GM12873 (cell line): ENCODE results near the gene TBCB.

Experiments
- CTCF ChIP-seq: IDR thresholded peaks from 2 replicates; pipeline ENCODE4 v1.5.1; 2012; ENCODE audit warnings: low read depth, mild to moderate bottlenecking, moderate library complexity, low read length, control low read depth; ENCODE audit not compliant: insufficient read depth; ENCODE audit errors: missing control alignments

Gene TBCB, protein sequence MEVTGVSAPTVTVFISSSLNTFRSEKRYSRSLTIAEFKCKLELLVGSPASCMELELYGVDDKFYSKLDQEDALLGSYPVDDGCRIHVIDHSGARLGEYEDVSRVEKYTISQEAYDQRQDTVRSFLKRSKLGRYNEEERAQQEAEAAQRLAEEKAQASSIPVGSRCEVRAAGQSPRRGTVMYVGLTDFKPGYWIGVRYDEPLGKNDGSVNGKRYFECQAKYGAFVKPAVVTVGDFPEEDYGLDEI

DNA sequence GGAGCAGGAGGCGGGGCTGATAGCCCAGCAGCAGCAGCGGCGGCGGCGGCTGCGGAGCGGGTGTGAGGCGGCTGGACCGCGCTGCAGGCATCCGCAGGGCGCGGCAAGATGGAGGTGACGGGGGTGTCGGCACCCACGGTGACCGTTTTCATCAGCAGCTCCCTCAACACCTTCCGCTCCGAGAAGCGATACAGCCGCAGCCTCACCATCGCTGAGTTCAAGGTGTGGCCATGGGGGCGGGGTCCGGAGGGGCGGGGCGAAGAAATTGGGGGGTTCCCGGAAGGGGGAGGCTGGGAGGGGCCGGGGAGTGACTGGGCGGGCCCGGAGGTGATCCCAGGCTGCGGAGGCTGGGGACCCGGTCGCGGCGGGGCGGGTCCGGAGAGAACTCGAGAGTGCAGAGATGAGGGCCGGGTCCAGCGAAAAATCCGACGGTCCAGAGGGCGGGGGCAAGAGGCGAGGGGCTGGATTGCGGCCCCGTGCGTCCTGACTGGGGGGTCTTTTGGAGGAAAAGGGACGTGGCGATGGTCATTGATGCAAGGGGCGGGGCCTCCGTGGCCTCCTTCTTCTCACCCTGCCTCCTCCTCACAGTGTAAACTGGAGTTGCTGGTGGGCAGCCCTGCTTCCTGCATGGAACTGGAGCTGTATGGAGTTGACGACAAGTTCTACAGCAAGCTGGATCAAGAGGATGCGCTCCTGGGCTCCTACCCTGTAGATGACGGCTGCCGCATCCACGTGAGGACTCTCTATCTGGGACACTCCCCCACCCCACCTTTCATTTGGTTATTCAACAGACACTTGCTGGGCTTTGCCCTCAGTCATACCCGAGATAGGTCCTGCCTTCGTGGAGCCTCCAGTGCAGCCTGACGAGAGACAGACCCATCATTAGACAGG, at the start of gene TBCB:
TSS of gene TBCB (plus strand) at position 16 of the 891 bp plus-strand sequence. CDS start at position 109, 93 bp downstream.
- no peak for TF ChIP-seq CTCF

DNA sequence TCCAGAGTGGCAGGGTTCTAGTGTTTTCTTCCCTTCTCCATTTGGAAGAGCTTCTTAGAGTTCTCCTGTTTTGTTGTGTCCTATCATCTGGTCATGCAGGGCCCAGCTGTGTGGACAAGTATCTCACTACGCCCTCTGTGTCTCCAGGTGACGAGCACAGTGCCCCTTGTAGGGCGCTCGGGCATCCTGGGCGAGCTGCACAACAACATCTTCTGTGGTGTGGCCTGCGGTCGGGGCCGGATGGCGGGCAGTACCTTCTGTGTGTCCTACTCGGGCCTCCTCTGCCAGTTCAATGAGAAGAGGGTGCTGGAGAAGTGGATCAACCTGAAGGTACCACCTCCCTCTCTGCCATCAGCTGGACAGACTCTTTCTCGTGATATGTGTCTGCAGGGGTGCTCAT, 47.6 kb upstream of the TBCB start:
- TF ChIP-seq CTCF: no peak

DNA sequence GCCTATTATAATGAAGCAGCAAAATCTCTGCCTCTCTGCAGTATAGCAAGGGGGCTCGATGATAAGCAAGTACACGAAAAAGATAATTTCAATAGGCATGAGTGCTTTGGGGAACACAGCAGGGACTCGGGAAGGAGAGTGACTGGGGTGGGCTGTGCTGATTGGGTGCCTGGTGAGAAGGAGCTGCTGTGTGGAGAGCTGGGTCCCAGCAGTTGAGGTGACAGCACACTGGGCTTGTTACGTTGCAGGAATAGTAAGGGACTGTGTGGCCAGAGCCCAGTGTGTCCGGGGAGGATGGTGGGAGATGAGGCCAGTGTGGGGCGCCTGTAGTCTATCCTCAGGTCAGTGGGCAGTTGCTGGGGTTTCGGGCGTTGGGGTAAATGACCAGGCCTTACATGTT, 43.2 kb upstream of the TBCB start:
- no peak for TF ChIP-seq CTCF

DNA sequence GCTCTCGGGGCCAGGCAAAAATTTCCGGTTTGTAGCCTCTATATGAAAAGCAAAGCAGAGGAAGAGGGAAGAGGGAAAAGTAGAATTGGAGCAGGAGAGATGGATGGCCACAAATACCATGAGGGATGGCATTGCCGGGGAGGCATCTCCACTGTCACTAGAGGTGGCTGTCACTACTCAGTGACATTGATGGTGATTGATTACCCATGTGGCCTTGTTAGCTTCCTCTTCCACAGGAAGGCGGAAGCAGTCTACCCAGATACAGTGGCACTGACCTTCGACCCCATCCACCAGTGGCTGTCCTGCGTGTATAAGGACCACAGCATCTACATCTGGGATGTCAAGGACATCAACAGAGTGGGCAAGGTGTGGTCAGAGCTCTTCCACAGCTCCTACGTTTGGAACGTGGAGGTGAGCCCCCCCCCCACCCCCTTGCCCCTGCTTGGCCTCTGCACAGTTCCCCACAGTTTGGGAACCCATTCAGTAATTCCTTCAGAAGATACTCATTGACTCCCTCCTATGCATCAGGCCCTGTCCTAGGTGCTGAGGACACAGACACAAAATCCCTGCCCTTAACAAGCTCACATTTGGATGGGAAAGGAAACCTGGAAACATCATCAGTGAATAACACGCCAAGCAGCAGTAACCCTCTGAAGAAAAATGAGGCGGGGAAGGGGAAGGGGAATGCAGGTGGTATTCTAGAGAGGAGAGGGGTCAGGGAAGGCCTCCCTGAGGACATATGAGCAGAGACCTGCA, 42.0 kb upstream of the TBCB start:
- TF ChIP-seq CTCF: no peak

- TF ChIP-seq CTCF: no peak
These were observed 35.8 kb upstream of the TBCB start for GRCh38 chr19:36079389-36079945.

DNA sequence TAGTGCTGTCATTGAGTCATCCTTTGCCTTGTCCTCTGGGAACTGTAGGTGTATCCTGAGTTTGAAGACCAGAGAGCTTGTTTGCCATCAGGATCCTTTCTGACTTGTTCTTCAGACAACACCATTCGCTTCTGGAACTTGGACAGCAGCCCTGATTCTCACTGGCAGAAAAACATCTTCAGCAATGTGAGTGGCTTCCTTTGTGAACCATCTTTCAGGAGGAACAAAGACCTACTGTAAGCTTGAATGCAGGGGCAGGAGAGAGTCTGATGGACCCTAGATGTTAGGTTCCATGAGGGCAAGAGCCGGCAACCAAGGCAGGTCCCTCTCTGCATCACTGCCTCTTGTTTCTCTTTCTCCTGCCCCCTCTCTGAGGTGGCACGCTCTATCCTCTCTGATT, 33.9 kb upstream of the TBCB start:
- TF ChIP-seq CTCF: no peak
